Measurements from ENCODE around the gene WWP2.

The WWP2 gene

GRCh38 chr16:69865701-69866100 is 103.6 kb downstream of the WWP2 start:
- H3K4me3 ChIP-seq (ENCODE audit: control insufficient read depth, low read depth, low read length): no peak overlapping the region
- no peak for TF ChIP-seq CTCF (IDR thresholded peaks at IDR 0.05; ENCODE audit: control insufficient read depth, insufficient read depth, low read depth, low read length, missing control alignments)
- DNase-seq (ENCODE audit: low read depth): peak; percentile 53

- DNase-seq (ENCODE audit: low read depth): no peak
- no peak overlapping the region for H3K4me3 ChIP-seq (ENCODE audit: control insufficient read depth, low read depth, low read length)
- no peak for TF ChIP-seq CTCF (IDR thresholded peaks at IDR 0.05; ENCODE audit: control insufficient read depth, insufficient read depth, low read depth, low read length, missing control alignments)
Observed at GRCh38 chr16:69867784-69868560, 105.8 kb downstream of the WWP2 start.

GRCh38 chr16:69870761-69871160 is 108.6 kb downstream of the WWP2 start:
- no peak for DNase-seq (ENCODE audit: low read depth)
- TF ChIP-seq CTCF (IDR thresholded peaks at IDR 0.05; ENCODE audit: control insufficient read depth, insufficient read depth, low read depth, low read length, missing control alignments): no peak
- H3K4me3 ChIP-seq (ENCODE audit: control insufficient read depth, low read depth, low read length): no peak overlapping the region

- no peak for TF ChIP-seq CTCF (IDR thresholded peaks at IDR 0.05; ENCODE audit: control insufficient read depth, insufficient read depth, low read depth, low read length, missing control alignments)
- no peak for DNase-seq (ENCODE audit: low read depth)
- no peak overlapping the region for H3K4me3 ChIP-seq (ENCODE audit: control insufficient read depth, low read depth, low read length)
Observed at GRCh38 chr16:69871708-69872107, 109.6 kb downstream of the WWP2 start.

- no peak overlapping the region for H3K4me3 ChIP-seq (ENCODE audit: control insufficient read depth, low read depth, low read length)
- DNase-seq (ENCODE audit: low read depth): no peak
- TF ChIP-seq CTCF (IDR thresholded peaks at IDR 0.05; ENCODE audit: control insufficient read depth, insufficient read depth, low read depth, low read length, missing control alignments): no peak
Observed at GRCh38 chr16:69872888-69873287, 110.8 kb downstream of the WWP2 start.

GRCh38 chr16:69873783-69874182 is 111.7 kb downstream of the WWP2 start:
- no peak for DNase-seq (ENCODE audit: low read depth)
- TF ChIP-seq CTCF (IDR thresholded peaks at IDR 0.05; ENCODE audit: control insufficient read depth, insufficient read depth, low read depth, low read length, missing control alignments): no peak
- H3K4me3 ChIP-seq (ENCODE audit: control insufficient read depth, low read depth, low read length): no peak overlapping the region

All from AG09309 (cell line).